ENCODE results near the gene HJURP. TPM values are rescaled to one million over a fixed set of nuclear protein-coding genes. Genes with fewer than 3 reads are reported as not detected.

HJURP gene
- total RNA-seq, 1 experiment from 2014 or later: 124 TPM

DNA sequence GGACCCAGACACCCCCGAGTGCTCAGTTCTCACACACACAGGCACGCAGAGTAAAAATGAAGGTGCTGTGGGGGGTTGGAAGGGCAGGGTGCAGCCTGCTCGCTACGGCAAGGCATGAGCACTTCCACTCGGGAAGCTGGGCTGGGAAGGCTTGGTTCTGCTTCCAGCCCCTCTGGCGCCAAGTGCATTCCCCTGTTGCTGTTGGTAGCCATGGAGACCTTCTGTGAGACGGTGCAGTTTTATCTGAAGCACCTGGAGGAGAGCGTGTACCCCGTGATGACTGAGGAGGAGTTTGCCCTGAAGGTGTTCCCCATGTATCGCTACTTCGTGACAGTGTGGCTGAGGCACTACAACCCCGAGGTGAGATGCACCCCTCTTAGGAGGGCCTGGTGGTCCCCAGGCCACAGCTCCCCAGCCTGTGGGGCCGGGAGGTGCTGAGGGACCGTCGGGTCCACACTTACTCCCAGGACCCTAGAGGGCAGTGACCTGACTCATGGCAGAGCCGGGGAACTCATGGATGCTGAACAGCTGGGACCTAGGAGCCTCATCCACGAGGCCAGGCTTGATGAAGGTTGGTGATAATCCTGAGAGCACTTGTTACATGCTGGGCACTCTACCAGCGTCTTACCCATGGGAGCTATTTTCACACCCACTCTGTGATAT, 60.7 kb downstream of the HJURP start:
- no peak for DNase-seq (ENCODE audit: low read depth)

GRCh38 chr2:233792720-233793119, 61.6 kb downstream of the HJURP start:
- DNase-seq (ENCODE audit: low read depth): no peak

GRCh38 chr2:233791883-233792329, 62.4 kb downstream of the HJURP start:
- DNase-seq (ENCODE audit: low read depth): no peak

DNA sequence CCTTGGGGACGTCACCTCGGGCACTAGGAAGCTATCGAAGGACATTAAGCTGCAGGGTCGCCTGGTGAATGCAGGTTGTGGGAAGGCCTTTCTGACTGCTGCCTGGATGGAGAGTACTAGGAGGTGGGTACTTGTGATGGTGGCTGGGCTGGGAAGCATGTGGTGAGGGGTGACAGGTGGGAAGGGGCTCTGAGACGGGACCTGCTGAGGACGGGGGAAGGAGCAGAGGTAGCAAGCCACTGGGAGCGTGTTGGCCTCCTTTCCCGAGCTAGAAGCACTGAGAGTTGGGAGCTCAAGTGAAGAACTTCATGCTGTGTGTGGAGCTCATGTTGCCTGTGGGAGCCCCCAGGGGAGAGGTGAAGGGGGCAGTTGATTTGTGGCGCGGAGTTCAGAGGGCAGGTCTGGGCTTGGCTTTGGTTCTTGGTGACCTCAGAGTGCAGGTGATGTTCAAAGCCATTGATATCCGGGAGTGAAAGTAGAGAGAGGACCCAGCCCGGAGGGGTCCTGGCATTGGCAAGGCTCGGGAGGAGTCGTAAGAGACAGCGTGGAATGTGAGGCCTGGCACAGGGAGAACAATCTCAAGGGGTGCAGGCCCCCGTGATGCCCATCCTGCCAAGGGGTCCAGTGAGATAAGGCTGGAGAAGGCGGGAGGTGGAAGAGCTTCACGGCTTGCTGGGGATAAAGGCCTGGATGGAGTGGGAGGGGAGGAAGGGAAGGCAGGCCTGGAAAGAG, 63.0 kb downstream of the HJURP start:
- no peak for DNase-seq (ENCODE audit: low read depth)

DNA sequence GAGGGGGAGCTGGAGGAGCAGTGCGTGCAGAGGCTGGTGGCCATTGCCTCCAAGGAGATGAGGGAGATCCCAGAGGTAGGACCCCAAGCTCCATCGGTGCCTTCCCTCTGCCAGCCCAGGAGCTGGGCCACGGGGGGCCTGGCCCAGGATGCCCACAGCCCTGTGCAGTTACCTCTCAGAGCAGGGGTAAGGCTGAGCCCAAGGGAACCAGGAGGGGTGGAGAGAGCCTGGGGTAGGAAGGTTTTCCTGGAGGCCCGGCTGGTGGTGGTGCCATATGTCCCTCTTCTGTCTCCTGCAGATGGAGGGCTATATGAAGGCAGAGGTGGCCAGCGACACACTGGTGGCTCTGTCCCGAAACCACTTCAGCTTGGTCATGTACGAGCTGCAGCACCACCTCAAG, 64.8 kb downstream of the HJURP start:
- no peak for DNase-seq (ENCODE audit: low read depth)

Other genes starting within 250 kb of the HJURP start
- gene UGT1A8, start 236.9 kb downstream of the HJURP start, total RNA-seq (2014; rRNA removed): not detected in 2 replicates
- gene UGT1A10, start 218.1 kb downstream of the HJURP start, total RNA-seq (2014; rRNA removed): not detected in 2 replicates
- gene UGT1A9, start 182.6 kb downstream of the HJURP start, total RNA-seq (2014; rRNA removed): not detected in 2 replicates
- not detected in 2 replicates for gene UGT1A7, start 172.6 kb downstream of the HJURP start, total RNA-seq (2014; rRNA removed)
- gene UGT1A6, start 161.6 kb downstream of the HJURP start, total RNA-seq (2014; rRNA removed): not detected in 2 replicates
- not detected in 2 replicates for gene UGT1A5, start 141.6 kb downstream of the HJURP start, total RNA-seq (2014; rRNA removed)
- not detected in 2 replicates for gene UGT1A4, start 135.8 kb downstream of the HJURP start, total RNA-seq (2014; rRNA removed)
- not detected in 2 replicates for gene UGT1A3, start 125.5 kb downstream of the HJURP start, total RNA-seq (2014; rRNA removed)
- gene UGT1A1, start 94.3 kb downstream of the HJURP start, total RNA-seq (2014; rRNA removed): not detected in 2 replicates
- not detected in 2 replicates for gene MROH2A, start 76.2 kb downstream of the HJURP start, total RNA-seq (2014; rRNA removed)
- gene TRPM8, start 62.8 kb upstream of the HJURP start, total RNA-seq (2014; rRNA removed): 0.80 and 0.90 TPM in 2 replicates
- gene SPP2, start 196.2 kb upstream of the HJURP start, total RNA-seq (2014; rRNA removed): not detected in 2 replicates